K562 (cell line): ENCODE measurements around the gene SLC25A31. TPM values are rescaled to one million over a fixed set of nuclear protein-coding genes. Genes with fewer than 3 reads are reported as not detected.

ENCODE experiments used
- ARNT ChIP-seq, 2 experiments: fragments of 450-650 bp; IDR thresholded peaks; 2 replicates each; pipeline ENCODE4 v1.6.1; 2016; ENCODE audit warnings: mild to moderate bottlenecking in 1 of 2
- ATF2 ChIP-seq: sonication (generic); formaldehyde crosslinking; IDR thresholded peaks from 2 replicates; pipeline ENCODE4 v1.8.1; 2022; ENCODE audit warnings: missing genetic modification reagents
- BACH1 ChIP-seq: fragments of 200-800 bp; sonication (Bioruptor generic); IDR thresholded peaks from 2 replicates; pipeline ENCODE4 v1.6.1; 2016; ENCODE audit warnings: missing genetic modification characterization, missing compliant biosample characterization
- CEBPB ChIP-seq: fragments of 450-650 bp; IDR thresholded peaks from 2 replicates; pipeline ENCODE4 v1.6.1; 2016; ENCODE audit warnings: missing genetic modification characterization, missing compliant biosample characterization
- CTCF ChIP-seq, 3 experiments: IDR thresholded peaks in 2 of 3; conservative IDR thresholded peaks in 1 of 3; 2 replicates each; pipeline ENCODE4 v1.5.1; 2011 to 2012; ENCODE audit warnings: low read length in 3 of 3, mild to moderate bottlenecking in 3 of 3, control low read depth in 2 of 3, improper control_type of control experiment in 1 of 3, inconsistent platforms in 1 of 3, low read depth in 1 of 3, mixed read lengths in 1 of 3, moderate library complexity in 1 of 3; ENCODE audit not compliant: insufficient read depth in 2 of 3
- EP400 ChIP-seq: fragments of 450-650 bp; IDR thresholded peaks from 2 replicates; pipeline ENCODE4 v1.6.1; 2017; ENCODE audit warnings: antibody characterized with exemption, mild to moderate bottlenecking, moderate library complexity
- ETV5 ChIP-seq: sonication (generic); formaldehyde crosslinking; IDR thresholded peaks from 2 replicates; pipeline ENCODE4 v1.4.0; 2020; ENCODE audit warnings: low read depth, mild to moderate bottlenecking, missing genetic modification reagents
- EZH2 ChIP-seq: IDR thresholded peaks from 2 replicates; pipeline ENCODE4 v1.6.1; 2012; ENCODE audit warnings: low read depth, mild to moderate bottlenecking, inconsistent platforms, low read length, borderline replicate concordance
- FOXK1 ChIP-seq: sonication (generic); formaldehyde crosslinking; IDR thresholded peaks from 2 replicates; pipeline ENCODE4 v1.8.0; 2022; ENCODE audit warnings: missing genetic modification reagents, mild to moderate bottlenecking, borderline replicate concordance
- FUS ChIP-seq: fragments of 200-400 bp; formaldehyde crosslinking; optimal IDR thresholded peaks from 2 replicates; pipeline ENCODE3; 2017; ENCODE audit warnings: low read depth, low read length
- MEIS2 ChIP-seq: fragments of 450-650 bp; IDR thresholded peaks from 2 replicates; pipeline ENCODE4 v1.6.1; 2014; ENCODE audit warnings: mild to moderate bottlenecking; ENCODE audit not compliant: partially characterized antibody
- MTF1 ChIP-seq: fragments of 250-450 bp; sonication (Bioruptor Pico); IDR thresholded peaks from 2 replicates; pipeline ENCODE4 v1.9.0; 2021; ENCODE audit warnings: moderate library complexity, mild to moderate bottlenecking, inconsistent platforms, borderline replicate concordance
- NFRKB ChIP-seq: fragments of 450-650 bp; IDR thresholded peaks from 2 replicates; pipeline ENCODE4 v1.6.1; 2016; ENCODE audit warnings: low read depth
- NRF1 ChIP-seq, 2 experiments: fragments of 450-650 bp; IDR thresholded peaks in 1 of 2; conservative IDR thresholded peaks in 1 of 2; 2 replicates each; pipeline ENCODE4 v1.6.1; 2014; ENCODE audit warnings: mild to moderate bottlenecking in 2 of 2
- NUFIP1 ChIP-seq: fragments of 450-650 bp; IDR thresholded peaks from 2 replicates; pipeline ENCODE4 v1.6.1; 2018; ENCODE audit not compliant: partially characterized antibody
- PHB2 ChIP-seq: fragments of 450-650 bp; IDR thresholded peaks from 2 replicates; pipeline ENCODE4 v1.6.1; 2017; ENCODE audit warnings: low read depth
- PHF8 ChIP-seq: fragments of 200-600 bp; sonication (generic); IDR thresholded peaks from 2 replicates; pipeline ENCODE4 v1.6.1; 2012; ENCODE audit warnings: mixed run types, mild to moderate bottlenecking, inconsistent platforms, low read length, moderate library complexity, borderline replicate concordance
- SNIP1 ChIP-seq: fragments of 450-650 bp; IDR thresholded peaks from 2 replicates; pipeline ENCODE4 v1.7.1; 2017; ENCODE audit warnings: low read depth, mild to moderate bottlenecking
- TAF9B ChIP-seq: fragments of 450-650 bp; IDR thresholded peaks from 2 replicates; pipeline ENCODE4 v1.6.1; 2018; ENCODE audit warnings: mild to moderate bottlenecking; ENCODE audit not compliant: partially characterized antibody
- TAL1 ChIP-seq: fragments of 450-650 bp; IDR thresholded peaks from 2 replicates; pipeline ENCODE4 v1.6.1; 2016; ENCODE audit warnings: mild to moderate bottlenecking
- polyA plus RNA-seq, 8 experiments: library from polyadenylated mRNA; depleted of rRNA in 4 of 8; stranded (reverse) in 5 of 8; unstranded in 3 of 8; fragments of >200 nt; fragmentation: Nextera tagmentation in 2 of 8; fragmentation: Illumina TruSeq in 1 of 8; extraction: Ambion mirVana in 2 of 8; extraction: Trizol in 1 of 8; gene quantifications; 2 replicates each; pipeline versions ENCODE4 v1.2.1 to v1.2.3, GENCODE V29; 2011 to 2014; ENCODE audit warnings: inconsistent platforms in 1 of 8, missing spikeins in 1 of 8
- total RNA-seq, 7 experiments: library from RNA; depleted of rRNA in 6 of 7; stranded (reverse); fragments of >200 nt in 6 of 7; fragmentation: Illumina TruSeq in 2 of 7; extraction: Trizol in 2 of 7; gene quantifications; 2 replicates each; pipeline versions ENCODE4 v1.2.1 to v1.2.3, GENCODE V29; 2011 to 2021; ENCODE audit warnings: low replicate concordance in 1 of 7

SLC25A31 gene
- total and polyA plus RNA-seq, 9 of the 15 experiments (the other 6 are each of a cell fraction or from before 2014, with no cell fraction given) = 0.07 TPM; not detected in 8

GRCh38 chr4:127782275-127783025 is 52.2 kb downstream of the SLC25A31 start, which contains the start of gene HSPA4L (continued):
- TF ChIP-seq FOXK1 (CRISPR knock-in tag) = peak; percentile 67; the same call in 1 of the 2 replicates
- TF ChIP-seq PHF8 = peak; percentile 81; the same call in 1 of the 2 replicates
- peak; percentile 94 to 95 for TF ChIP-seq NRF1 (conservative IDR thresholded peaks at IDR 0.05 in 1 of 2, IDR thresholded peaks at IDR 0.05 in 1 of 2)
- TF ChIP-seq NFRKB = peak; percentile 35; the same call in 1 of the 2 replicates
- no peak for TF ChIP-seq FUS
- TF ChIP-seq TAL1 = 0 out of 2 replicates have a peak, but pooled peaks have one; percentile 2
- peak; percentile 35 to 68 (median 47) for TF ChIP-seq CTCF (IDR thresholded peaks at IDR 0.05 in 2 of 3, conservative IDR thresholded peaks at IDR 0.05 in 1 of 3; ENCODE audit: insufficient read depth in 2 of 3, low read depth in 1 of 3, low read length in 3 of 3)
- TF ChIP-seq ATF2 (CRISPR knock-in tag) = no peak
- TF ChIP-seq SNIP1 = no peak
- TF ChIP-seq PHB2 = no peak
- no peak for TF ChIP-seq BACH1 (tag)
- TF ChIP-seq ETV5 = peak; percentile 53; the same call in 1 of the 2 replicates
- TF ChIP-seq MEIS2 = peak; percentile 66
- TF ChIP-seq CEBPB (tag) = 0 out of 2 replicates have a peak, but pooled peaks have one; percentile 37
- 0 out of 4 replicates have a peak, but pooled peaks of 1 of the 2 experiments have one; percentile 43 for TF ChIP-seq ARNT (IDR thresholded peaks at IDR 0.05)
- peak; percentile 36 for TF ChIP-seq TAF9B
- TF ChIP-seq NUFIP1 = no peak
- TF ChIP-seq EZH2 = no peak
- TF ChIP-seq EP400 = peak; percentile 83
- TF ChIP-seq MTF1 = no peak
